T47D (cell line): ENCODE results near the gene BBC3.
"Not testable (repeated sequence)": the region's sequence is repeated elsewhere in the genome, so short reads cannot be mapped to it uniquely, and the experiment has no call there.

Experiments used
- DNase-seq, 2 experiments: peaks; one replicate each; pipeline versions ENCODE4 v3.0.0 to v3.0.0-alpha.2; 2011 to 2012; ENCODE audit warnings: low read depth in 1 of 2, low spot score in 1 of 2
- JUND ChIP-seq: IDR thresholded peaks from 2 replicates; pipeline ENCODE4 v1.6.1; 2012; ENCODE audit warnings: low read depth
- in situ Hi-C: cut with HindIII; loops from 2 replicates; pipeline ENCODE4 v1.10.0; 2016; ENCODE audit warnings: low sequenced_read_pairs, low pct_unique_long_range_greater_than_20kb

BBC3 gene

DNA sequence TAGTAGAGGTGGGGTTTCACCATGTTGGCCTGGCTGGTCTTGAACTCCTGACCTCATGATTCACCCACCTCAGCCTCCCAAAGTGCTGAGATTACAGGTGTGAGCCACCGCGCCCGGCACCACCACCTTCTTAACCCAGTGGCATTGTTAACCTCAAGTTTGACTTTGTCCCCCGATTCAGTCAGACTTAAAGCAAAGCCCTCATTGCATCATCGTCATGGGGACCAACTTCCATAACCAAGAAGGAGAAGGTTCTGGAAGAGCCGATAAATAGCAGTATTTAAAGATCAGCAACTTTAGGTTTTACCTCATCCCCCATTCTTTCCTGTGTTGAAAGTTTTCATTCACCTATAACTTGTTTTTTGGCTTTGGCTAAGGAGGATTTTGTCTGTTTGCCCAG lies 37.0 kb upstream of the BBC3 start:
- TF ChIP-seq JUND = no peak
- in situ Hi-C loops = no loop called here
- no peak for DNase-seq

DNA sequence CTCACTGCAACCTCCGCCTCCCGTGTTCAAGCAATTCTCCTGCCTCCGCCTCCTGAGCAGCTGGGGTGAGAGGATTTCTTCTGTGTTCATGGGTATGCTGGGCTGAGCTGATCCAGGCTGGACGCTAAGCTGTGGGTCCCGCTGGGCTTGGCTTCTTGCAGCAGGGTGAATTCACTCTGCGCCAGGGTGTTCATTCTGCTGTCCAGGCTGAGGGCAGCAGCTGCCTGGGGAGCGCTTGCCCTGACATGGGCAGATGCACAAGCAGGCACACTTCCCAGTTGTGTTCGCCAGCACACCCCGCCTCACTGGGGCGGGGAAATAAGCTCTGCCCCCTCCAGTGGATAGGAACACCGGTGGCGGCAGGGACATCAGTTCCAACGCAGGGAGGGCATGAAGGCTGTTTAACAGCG lies 36.4 kb upstream of the BBC3 start:
- TF ChIP-seq JUND = no peak
- in situ Hi-C loops = no loop called here
- no peak for DNase-seq

DNA sequence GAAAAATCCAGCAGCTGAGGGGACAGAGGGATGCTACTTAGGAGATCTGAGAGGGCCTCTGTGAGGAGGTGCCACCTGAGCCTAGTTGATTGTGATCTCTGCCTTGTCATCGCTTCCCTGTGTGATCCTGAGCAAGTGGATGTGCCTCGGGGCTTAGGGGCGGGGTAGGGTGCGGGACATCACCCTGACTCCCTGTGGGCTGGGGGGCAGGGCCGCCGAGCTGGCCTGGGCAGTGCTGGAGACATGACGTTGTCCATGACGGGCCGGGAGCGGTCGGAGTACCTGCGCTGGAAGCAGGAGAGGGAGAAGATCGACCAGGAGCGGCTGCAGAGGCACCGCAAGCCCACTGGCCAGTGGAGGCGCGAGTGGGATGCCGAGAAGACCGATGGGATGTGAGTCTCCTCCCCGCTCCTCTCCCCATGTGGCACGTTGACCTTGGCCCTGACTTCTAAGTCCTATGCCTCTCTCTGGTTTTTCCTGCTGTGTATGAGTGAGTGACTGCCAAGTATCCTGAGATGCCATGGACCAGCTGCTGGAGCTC lies 35.5 kb upstream of the BBC3 start:
- no peak for TF ChIP-seq JUND
- in situ Hi-C loops = no loop called here
- no peak for DNase-seq

DNA sequence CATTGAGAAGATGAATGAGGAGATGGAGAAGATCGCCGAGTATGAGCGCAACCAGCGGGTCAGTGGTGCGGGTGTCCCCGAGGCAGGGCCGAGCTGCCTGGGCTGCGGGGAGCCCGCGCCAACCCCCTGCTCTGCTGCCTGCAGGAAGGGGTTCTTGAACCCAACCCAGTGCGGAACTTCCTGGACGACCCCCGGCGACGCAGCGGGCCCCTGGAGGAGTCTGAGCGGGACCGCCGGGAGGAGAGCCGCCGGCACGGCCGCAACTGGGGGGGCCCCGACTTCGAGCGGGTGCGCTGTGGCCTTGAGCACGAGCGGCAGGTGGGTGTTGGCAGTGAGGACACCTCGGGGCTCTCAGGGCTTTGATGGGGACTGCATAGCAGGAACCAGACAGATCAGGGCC lies 33.6 kb upstream of the BBC3 start:
- no peak for DNase-seq
- in situ Hi-C loops = no loop called here
- TF ChIP-seq JUND = no peak

DNA sequence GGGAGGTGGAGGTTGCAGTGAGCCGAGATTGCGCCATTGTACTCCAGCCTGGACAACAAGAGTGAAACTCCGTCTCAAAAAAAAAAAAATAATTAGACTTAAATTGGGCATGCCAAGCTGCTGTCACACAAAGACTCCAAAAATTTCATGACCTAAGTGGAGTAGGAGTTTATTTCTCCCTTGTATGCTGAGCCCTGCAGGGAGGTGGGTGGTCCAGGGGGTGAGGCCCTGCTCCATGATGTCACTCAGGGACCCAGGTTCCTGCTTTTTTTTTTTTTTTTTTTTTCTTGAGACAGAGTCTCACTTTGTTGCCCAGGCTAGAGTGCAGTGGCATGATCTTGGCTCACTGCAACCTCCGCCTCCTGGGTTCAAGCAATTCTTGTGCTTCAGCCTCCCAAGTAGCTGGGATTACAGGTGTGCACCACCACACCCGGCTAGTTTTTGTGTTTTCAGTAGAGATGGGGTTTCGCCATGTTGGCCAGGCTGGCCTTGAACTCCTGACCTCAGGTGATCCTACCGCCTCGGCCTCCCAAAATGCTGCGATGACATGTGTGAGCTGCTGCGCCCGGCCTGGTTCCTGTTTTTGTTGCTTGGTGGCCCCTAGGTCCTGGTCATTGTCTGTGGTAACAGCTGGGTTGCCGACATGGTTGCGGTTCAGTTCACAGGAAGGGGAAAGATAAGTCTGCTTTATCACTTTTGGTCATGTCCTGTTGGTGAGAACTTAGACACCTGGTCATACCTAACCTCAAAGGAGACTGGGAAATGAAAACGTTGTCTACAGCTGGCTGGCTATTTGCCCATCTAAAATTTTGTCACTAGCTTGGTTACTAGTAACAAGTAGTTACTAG lies 31.2 kb upstream of the BBC3 start:
- DNase-seq, in situ Hi-C loops: not testable (repeated sequence)

DNA sequence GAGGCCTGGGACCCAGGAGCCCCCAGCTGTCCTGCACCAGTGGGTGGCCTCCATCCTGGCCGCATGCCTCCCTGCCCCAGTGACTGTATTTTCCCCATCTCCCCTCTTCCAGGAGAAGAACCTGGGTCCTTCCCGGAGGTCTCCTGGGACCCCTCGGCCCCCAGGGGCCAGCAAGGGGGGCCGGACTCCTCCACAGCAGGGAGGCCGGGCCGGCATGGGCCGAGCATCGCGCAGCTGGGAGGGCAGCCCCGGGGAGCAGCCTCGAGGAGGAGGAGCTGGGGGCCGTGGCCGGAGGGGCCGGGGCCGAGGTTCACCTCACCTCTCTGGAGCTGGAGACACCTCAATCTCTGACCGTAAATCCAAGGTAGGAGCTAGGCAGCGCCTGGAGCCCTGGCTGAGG lies 29.5 kb upstream of the BBC3 start:
- no peak for TF ChIP-seq JUND
- in situ Hi-C loops = no loop called here
- no peak for DNase-seq

DNA sequence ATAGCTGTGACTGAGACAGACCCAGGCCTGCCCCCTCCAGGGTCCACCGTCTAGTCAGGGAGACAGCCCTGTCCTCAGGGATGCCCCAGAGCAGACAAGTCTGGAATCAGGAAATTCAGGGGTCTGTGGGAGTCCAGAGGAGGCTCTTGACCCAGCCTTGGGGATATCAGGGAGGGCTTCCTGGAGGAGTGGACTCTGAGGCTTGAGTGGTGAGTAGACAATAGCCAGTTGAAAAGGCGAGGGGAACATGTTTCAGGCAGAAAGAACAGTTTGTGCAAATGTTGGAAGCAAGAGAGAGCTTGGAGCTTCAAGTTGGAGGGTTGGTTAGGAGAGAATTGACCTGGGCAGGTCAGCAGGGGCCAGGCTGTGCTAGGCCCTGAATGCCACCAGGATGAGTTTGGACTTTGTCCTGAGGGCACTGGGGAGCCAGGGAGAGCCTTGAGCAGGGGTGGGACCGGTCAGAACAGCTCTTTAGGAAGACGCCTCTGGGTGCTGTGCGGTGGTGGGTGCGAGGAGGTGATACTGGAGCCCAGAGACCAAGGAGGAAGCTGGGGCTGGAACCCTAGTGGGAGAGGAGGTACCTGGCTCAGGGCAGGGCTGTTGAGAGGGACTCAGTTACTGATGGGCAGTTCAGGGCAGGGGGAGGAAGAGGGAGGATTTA lies 28.0 kb upstream of the BBC3 start:
- in situ Hi-C loops = no loop called here
- no peak for TF ChIP-seq JUND
- DNase-seq = no peak

DNA sequence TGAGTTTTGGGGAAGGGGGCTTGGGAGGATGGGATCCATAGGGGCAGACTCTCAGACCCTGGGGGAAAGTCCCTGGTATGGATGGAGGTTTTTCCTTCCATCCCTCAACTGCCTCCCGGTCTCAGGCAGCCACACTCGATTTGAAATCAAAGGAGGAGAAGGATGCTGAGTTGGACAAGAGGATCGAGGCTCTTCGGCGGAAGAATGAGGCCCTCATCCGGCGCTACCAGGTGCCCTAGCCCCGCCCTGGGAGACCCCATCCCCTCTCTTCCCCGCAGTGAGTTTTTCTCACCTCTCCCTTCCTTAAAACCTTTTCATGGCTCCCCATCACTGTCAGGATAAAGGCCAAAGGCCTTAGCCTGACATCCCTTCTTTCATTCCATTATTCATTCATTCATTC lies 27.4 kb upstream of the BBC3 start:
- in situ Hi-C loops = no loop called here
- TF ChIP-seq JUND = no peak
- no peak for DNase-seq

DNA sequence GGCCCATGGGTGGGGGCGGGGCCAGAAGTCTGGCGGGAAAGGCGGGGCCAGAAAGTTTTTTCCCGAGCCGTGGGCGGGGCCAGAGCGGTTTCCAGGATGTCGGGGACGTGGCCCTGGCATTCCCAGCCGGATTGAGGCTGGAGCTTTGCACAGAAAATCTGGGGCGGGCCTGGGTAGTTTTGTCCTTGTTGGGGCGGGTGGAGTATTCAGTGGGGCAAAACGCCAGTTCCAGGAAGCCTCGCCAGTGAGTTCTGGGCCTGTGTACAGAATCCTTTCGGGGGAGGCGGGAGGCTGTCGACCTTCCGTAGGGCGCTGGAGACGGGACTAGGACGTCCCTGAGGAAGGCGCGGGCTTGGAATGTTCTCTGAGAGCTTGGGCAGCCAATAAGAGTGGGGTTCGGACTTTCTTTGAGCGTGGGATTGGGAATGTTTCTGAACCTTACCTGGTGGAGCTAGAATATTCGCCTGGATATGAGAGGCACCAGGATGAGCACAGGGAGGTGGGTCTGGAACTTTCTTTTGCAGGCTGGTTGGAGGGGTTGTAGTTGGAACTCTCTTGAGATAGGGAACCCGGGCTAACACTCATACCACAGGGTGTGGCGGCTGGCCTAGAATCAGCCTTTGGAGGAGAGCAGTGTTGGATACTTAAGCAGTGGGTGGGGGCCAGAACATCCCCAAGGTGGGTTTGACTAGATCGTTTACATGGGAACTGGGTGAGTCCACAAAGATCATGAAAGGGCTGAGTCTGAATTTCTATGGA lies 26.6 kb upstream of the BBC3 start:
- no peak for DNase-seq
- in situ Hi-C loops = no loop called here
- no peak for TF ChIP-seq JUND

DNA sequence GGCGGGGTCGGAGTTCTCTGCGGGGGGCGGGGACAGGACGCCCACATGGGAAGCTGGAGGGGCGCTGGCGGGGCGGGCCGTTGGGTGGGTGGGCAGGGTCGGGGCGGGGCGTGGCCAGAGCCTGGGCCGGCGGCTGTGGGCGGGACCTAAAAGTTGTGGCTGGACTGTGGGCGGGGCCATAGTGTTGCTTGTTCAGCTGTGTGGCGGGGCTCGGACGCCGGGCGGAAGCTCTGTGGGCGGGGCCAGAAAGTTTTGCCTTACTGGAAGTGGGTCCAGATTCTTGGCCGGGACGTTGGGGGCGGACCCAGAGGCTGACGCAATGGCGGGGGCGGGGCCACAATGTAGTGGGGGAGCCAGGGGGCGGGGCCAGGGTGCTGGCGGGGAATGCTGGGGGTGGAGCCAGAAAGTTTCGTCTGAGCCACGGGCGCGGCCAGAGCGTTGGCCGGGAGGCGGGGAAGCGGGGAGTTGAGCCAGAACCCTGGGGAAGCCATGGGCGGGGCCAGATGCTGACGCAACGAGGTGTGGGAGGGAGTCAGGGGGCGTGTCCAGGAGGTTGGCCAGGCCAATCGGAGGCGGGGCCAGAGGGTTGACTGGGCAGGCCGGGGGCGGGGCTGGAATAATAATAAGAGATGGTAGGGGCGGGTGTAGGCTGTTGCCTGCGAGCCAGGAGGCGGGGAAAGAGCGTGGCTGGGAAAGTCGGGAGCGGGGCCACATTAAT lies 25.9 kb upstream of the BBC3 start:
- peak; percentile 93 to 96 for DNase-seq
- in situ Hi-C loops = no loop called here
- TF ChIP-seq JUND = no peak

DNA sequence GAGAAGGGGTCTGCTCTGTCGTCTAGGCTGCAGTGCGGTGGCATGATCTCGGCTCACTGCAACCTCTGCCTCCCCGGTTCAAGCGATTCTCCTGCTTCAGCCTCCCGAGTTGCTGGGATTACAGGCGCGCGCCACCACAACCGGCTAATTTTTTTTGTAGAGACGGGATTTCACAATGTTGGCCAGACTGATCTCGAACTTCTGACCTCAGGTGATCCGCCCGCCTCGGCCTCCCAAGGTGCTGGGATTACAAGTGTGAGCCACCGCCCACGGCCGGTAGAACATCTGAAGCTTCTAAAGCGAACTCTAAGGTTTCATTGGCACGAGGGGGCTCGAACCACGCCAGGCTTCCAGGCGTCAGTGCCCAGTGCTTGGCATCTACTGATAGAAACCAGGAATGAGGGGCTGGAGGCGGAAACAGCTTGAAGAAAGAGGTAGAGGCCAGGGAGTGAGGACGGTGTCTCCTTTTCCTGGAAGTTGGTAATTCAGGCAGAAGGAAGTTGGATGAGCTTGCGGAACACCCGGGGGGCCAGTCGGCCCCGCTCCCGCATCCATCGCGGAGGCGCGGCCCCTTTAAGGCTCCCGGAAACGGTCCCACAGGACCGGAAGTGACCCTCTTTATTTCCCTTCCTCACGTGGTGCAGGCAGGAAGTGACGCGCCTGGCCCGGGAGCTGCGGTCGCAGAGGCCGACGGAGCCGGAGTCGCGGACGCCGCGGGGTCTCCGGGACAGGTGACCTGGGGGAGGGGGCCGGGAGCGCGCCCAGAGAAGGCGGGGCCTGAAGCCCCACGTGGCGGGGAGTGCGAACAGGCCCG lies 25.1 kb upstream of the BBC3 start, which contains the start of gene CCDC9:
Gene CCDC9, plus strand, starts transcription at position 647 of the 814 bp plus-strand sequence. CDS start 1,876 bp downstream, outside the sequence.
- peak; percentile 80 to 97 for DNase-seq
- in situ Hi-C loops = no loop called here
- no peak for TF ChIP-seq JUND
